GM18505 (cell line): ENCODE results near the gene RBM19.
"Not testable (repeated sequence)": the region's sequence is repeated elsewhere in the genome, so short reads cannot be mapped to it uniquely, and the experiment has no call there.

Experiments used
- ATAC-seq: cut with Tn5 transposase; IDR thresholded peaks from one replicate; pipeline ENCODE4 v1.9.1; 2021; ENCODE audit not compliant: unreplicated experiment
- POLR2A ChIP-seq: IDR thresholded peaks from 4 replicates; pipeline ENCODE4 v1.6.1; 2011; ENCODE audit warnings: borderline replicate concordance; ENCODE audit not compliant: insufficient read depth, insufficient read length; ENCODE audit errors: extremely low read depth

Gene RBM19

GRCh38 chr12:113812411-113813228, 153.5 kb downstream of the RBM19 start:
- no peak for TF ChIP-seq POLR2A
- no peak for ATAC-seq

DNA sequence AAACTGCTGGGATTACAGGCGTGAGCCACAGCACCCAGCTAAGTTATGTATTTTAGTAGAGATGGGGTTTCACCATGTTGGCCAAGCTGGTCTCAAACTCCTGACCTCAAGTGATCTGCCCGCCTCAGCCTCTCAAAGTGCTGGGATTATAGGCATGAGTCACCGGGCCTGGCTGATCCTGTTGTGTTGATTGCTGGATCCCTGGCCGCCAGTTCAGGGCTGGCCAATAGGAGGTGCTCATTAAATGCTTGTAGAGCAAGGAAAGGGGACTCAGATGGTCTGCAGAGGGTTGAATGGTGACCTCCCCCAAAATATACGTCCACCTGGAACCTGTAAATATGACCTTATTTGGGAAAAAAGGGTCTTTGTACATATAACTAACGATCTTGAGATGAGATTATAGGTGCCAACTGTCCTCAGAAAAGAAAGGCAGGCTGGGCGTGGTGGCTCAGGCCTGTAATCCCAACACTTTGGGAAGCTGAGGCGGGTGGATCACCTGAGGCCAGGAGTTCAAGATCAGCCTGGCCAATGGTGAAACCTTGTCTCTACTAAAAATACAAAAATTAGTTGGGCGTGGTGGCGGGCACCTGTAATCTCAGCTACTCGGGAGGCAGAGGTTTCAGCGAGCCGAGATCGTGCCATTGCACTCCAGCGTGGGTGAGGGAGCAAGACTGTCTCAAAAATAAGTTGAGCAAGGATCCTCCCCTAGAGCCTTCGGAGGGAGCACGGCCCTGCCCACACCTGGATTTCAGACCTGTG, 156.5 kb downstream of the RBM19 start:
- not testable (repeated sequence) for ATAC-seq

- ATAC-seq, result no peak
- no peak for TF ChIP-seq POLR2A
These were observed 157.8 kb downstream of the RBM19 start for GRCh38 chr12:113808095-113808951.

- no peak for ATAC-seq
- no peak for TF ChIP-seq POLR2A
These were observed 160.5 kb downstream of the RBM19 start for GRCh38 chr12:113805673-113806072.

DNA sequence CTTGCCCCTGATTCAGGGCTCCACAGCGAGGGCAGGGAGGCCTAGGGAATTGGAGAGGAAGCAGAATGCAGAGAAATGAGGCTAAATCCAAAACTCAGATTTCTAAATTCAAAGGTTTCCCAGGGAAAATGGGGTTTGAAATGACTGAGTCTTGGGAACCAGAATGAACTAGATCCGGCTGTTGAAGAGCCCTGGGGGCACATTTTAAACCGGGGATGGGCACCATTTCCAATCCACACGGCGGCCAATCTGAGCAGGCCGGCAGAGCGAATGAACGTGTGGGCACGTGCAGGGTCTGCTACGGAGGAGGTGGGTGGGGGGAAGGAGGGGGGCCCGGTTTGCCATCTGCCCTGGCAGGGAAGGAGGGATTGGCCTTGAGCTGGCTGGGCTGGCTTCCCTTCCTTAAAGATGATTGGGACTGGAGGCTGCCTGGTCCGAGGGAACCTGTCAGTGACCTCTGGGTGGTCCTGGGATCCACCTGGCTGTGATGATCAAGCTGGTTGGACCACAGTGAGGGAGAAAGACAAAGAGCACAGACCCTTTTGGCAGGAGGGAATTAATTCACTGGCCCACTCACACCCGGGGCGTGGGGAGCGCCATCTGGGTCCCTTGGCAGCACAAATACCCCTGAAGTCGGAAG, 161.0 kb downstream of the RBM19 start:
- ATAC-seq, result no peak
- no peak for TF ChIP-seq POLR2A

DNA sequence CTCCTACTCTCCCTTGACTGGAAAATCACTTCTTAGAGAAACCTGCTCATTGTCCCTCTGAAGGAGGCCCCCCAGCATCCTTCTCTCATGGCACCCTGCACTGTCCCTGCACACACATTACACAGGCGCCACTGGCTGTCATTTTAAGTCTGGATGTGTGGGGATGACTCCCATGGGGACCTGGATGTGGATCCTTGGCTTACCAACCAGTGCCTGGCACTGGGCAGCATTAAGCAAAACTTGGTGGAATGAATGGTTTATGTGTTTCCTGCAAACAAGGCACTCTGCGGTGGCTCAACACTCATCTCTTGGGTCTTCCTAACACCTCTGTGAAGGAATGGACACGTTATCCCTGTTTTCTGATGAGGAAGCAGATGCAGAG, 162.4 kb downstream of the RBM19 start:
- TF ChIP-seq POLR2A, result no peak
- ATAC-seq, result no peak

DNA sequence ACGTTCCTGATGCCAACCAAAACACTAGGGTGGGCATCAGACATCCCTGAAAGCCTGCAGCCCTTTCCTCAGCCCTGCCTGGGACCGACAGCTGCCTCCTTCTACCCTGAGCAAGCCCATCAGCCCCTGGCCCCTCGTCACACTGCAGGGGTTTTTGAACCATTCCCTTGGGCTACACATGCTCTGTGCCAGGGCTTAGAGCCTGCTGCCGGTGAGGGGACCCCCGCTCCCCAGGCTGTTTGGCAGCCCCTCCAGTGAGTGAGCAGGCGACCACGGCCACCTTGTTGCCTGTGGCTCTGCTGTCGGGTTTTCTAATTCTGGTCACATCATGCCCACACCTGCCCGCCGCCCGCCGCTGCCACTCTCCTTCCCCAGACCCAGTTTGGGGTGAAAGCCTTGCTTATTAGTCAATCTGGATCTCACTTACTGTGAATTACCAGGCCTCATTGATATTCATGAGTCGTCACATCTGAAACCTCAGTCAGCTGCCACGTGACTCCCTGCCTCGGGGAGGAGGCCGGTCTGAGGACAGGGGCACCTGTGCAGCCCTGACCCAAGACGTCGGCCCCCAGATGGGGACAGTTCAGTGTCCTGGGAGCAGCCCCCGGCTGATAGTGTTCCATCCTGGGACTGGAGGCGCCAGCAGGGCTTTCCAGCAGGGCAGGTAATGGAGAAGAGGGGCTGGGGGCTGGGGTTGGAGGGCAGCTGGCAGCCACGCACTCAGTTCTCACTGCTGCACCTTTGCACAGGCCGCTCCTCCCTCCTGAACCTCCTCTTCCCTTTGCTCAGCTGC, 163.0 kb downstream of the RBM19 start:
- no peak for ATAC-seq
- no peak for TF ChIP-seq POLR2A

- no peak for TF ChIP-seq POLR2A
- ATAC-seq, result no peak
These were observed 163.9 kb downstream of the RBM19 start for GRCh38 chr12:113802000-113802749.

GRCh38 chr12:113800201-113800600, 165.9 kb downstream of the RBM19 start:
- ATAC-seq, result no peak
- no peak for TF ChIP-seq POLR2A

- TF ChIP-seq POLR2A, result no peak
- ATAC-seq, result no peak
These were observed 167.6 kb downstream of the RBM19 start for GRCh38 chr12:113798552-113798951.

DNA sequence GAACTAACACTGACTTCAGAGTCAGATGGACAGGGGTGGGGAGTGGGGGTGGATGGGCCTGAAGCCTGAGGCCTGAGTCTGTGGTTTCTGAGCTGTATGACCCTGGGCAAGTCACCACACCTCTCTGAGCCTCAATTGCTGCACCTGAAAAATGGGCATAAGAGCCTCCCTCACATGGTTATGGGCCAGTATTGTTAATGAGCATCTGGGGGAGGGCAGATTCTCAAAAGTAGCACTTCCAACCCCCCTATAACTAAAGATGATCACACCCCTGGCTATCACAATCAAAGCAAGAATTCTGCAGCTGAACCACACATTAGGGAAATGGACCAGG, 168.6 kb downstream of the RBM19 start:
- TF ChIP-seq POLR2A, result no peak
- ATAC-seq, result no peak
